ENCODE data around the gene HEG1. TPM values are rescaled to one million over a fixed set of nuclear protein-coding genes. Genes with fewer than 3 reads are reported as not detected.
"Not testable (repeated sequence)": the region's sequence is repeated elsewhere in the genome, so short reads cannot be mapped to it uniquely, and the experiment has no call there.

Gene HEG1
- total RNA-seq, 4 donors from 2014 or later = 13.9 to 30.8 (median 26.5) TPM

GRCh38 chr3:124964387-124964786 lies 91.4 kb downstream of the HEG1 start:
- H3K4me1 ChIP-seq = no peaks in the 10 kb centered on the region
- no peaks in the 10 kb centered on the region for H3K27me3 ChIP-seq
- no peak overlapping the region for H3K4me3 ChIP-seq
- peaks cover 6% of the 10 kb centered on the region for H3K36me3 ChIP-seq
- TF ChIP-seq CTCF (IDR thresholded peaks at IDR 0.05) (no peak), EP300 (IDR thresholded peaks at IDR 0.05) (no peak), POLR2AphosphoS5 (IDR thresholded peaks at IDR 0.05) (no peak), POLR2A (IDR thresholded peaks at IDR 0.05) (no peak)
- H3K9me3 ChIP-seq = no peaks in the 10 kb centered on the region
- 58% methylated on average over 4 of the region's 4 CpGs for WGBS
- no peak for DNase-seq (ENCODE audit: low spot score in 2 of 2)
- no peak overlapping the region for H3K27ac ChIP-seq

- no peak overlapping the region for H3K27ac ChIP-seq
- H3K27me3 ChIP-seq = no peaks in the 10 kb centered on the region
- no peak overlapping the region for H3K4me3 ChIP-seq
- TF ChIP-seq POLR2A (IDR thresholded peaks at IDR 0.05) = no peak
- no peak for TF ChIP-seq POLR2AphosphoS5 (IDR thresholded peaks at IDR 0.05)
- TF ChIP-seq EP300 (IDR thresholded peaks at IDR 0.05) = no peak
- TF ChIP-seq CTCF (IDR thresholded peaks at IDR 0.05) = no peak
- H3K4me1 ChIP-seq = no peaks in the 10 kb centered on the region
- DNase-seq (ENCODE audit: low spot score in 2 of 2) = no peak
- H3K36me3 ChIP-seq = no peaks in the 10 kb centered on the region
- H3K9me3 ChIP-seq = no peaks in the 10 kb centered on the region
- 71% methylated on average over 3 of the region's 3 CpGs for WGBS
Observed at GRCh38 chr3:124963755-124964154, 92.0 kb downstream of the HEG1 start.

GRCh38 chr3:124962403-124962940 lies 93.3 kb downstream of the HEG1 start:
- H3K9me3 ChIP-seq = no peaks in the 10 kb centered on the region
- TF ChIP-seq EP300 (IDR thresholded peaks at IDR 0.05) (no peak), POLR2AphosphoS5 (IDR thresholded peaks at IDR 0.05) (no peak), POLR2A (IDR thresholded peaks at IDR 0.05) (no peak), CTCF (IDR thresholded peaks at IDR 0.05) (no peak)
- H3K4me3 ChIP-seq = no peak overlapping the region
- H3K27ac ChIP-seq = no peak overlapping the region
- no peak for DNase-seq (ENCODE audit: low spot score in 2 of 2)
- H3K36me3 ChIP-seq = no peaks in the 10 kb centered on the region
- no peaks in the 10 kb centered on the region for H3K27me3 ChIP-seq
- H3K4me1 ChIP-seq = no peaks in the 10 kb centered on the region
- 86% methylated on average over 2 of the region's 2 CpGs for WGBS

GRCh38 chr3:124960698-124961097 lies 95.1 kb downstream of the HEG1 start:
- WGBS = 79% methylated on average over 5 of the region's 5 CpGs
- Histone ChIP-seq H3K27me3 (no peaks in the 10 kb centered on the region), H3K4me3 (no peak overlapping the region), H3K4me1 (no peaks in the 10 kb centered on the region), H3K9me3 (no peaks in the 10 kb centered on the region), H3K36me3 (no peaks in the 10 kb centered on the region), H3K27ac (no peak overlapping the region)
- TF ChIP-seq EP300 (IDR thresholded peaks at IDR 0.05) (no peak), POLR2AphosphoS5 (IDR thresholded peaks at IDR 0.05) (no peak), POLR2A (IDR thresholded peaks at IDR 0.05) (no peak), CTCF (IDR thresholded peaks at IDR 0.05) (no peak)
- DNase-seq (ENCODE audit: low spot score in 2 of 2) = no peak

- WGBS = 47% methylated on average over 3 of the region's 3 CpGs
- no peaks in the 10 kb centered on the region for H3K27me3 ChIP-seq
- no peaks in the 10 kb centered on the region for H3K36me3 ChIP-seq
- no peak for TF ChIP-seq POLR2A (IDR thresholded peaks at IDR 0.05)
- TF ChIP-seq EP300 (IDR thresholded peaks at IDR 0.05) = no peak
- no peak for TF ChIP-seq CTCF (IDR thresholded peaks at IDR 0.05)
- no peak for TF ChIP-seq POLR2AphosphoS5 (IDR thresholded peaks at IDR 0.05)
- no peak for DNase-seq (ENCODE audit: low spot score in 2 of 2)
- H3K9me3 ChIP-seq = no peaks in the 10 kb centered on the region
- no peak overlapping the region for H3K4me3 ChIP-seq
- H3K4me1 ChIP-seq = no peaks in the 10 kb centered on the region
- no peak overlapping the region for H3K27ac ChIP-seq
Observed at GRCh38 chr3:124960105-124960504, 95.7 kb downstream of the HEG1 start.

- 89% methylated on average over 4 of the region's 4 CpGs for WGBS
- H3K4me3 ChIP-seq; H3K27me3 ChIP-seq; DNase-seq (ENCODE audit: low spot score in 2 of 2); H3K36me3 ChIP-seq; H3K9me3 ChIP-seq; H3K27ac ChIP-seq; H3K4me1 ChIP-seq: not testable (repeated sequence)
Observed at GRCh38 chr3:124957951-124958350, 97.8 kb downstream of the HEG1 start.
